K562 (cell line): Measurements from ENCODE around the gene HNRNPA3. TPM values are rescaled to one million over a fixed set of nuclear protein-coding genes. Genes with fewer than 3 reads are reported as not detected.

Experiments
- CXXC5 ChIP-seq: fragments of 250-450 bp; sonication (Bioruptor Pico); IDR thresholded peaks from 2 replicates; pipeline ENCODE4 v1.8.0; 2022; ENCODE audit warnings: inconsistent platforms, mild to moderate bottlenecking, moderate library complexity
- FOXA1 ChIP-seq: fragments of 450-650 bp; IDR thresholded peaks from 2 replicates; pipeline ENCODE4 v1.6.1; 2016; ENCODE audit warnings: mild to moderate bottlenecking, borderline replicate concordance
- FOXJ3 ChIP-seq: sonication (generic); formaldehyde crosslinking; IDR thresholded peaks from 2 replicates; pipeline ENCODE4 v1.4.0; 2020; ENCODE audit warnings: mild to moderate bottlenecking, missing genetic modification reagents
- HCFC1 ChIP-seq: IDR thresholded peaks from 2 replicates; pipeline ENCODE4 v1.6.1; 2012; ENCODE audit warnings: low read depth, low read length, improper control_type of control experiment
- HES1 ChIP-seq: fragments of 450-650 bp; IDR thresholded peaks from 2 replicates; pipeline ENCODE4 v1.6.1; 2016; ENCODE audit warnings: low read depth, mild to moderate bottlenecking, moderate library complexity
- HNRNPLL ChIP-seq: fragments of 200-400 bp; formaldehyde crosslinking; IDR thresholded peaks from 2 replicates; pipeline ENCODE4 v1.6.1; 2017; ENCODE audit warnings: low read length, low read depth, mild to moderate bottlenecking; ENCODE audit not compliant: poor library complexity, severe bottlenecking
- ID3 ChIP-seq, 2 experiments: fragments of 250-450 bp in 1 of 2; fragments of 450-650 bp in 1 of 2; sonication (Bioruptor Pico) in 1 of 2; IDR thresholded peaks; 2 replicates each; pipeline versions ENCODE4 v1.6.1 to v1.8.0; 2016 to 2021; ENCODE audit warnings: mild to moderate bottlenecking in 2 of 2, moderate library complexity in 2 of 2, missing compliant biosample characterization in 1 of 2, missing genetic modification characterization in 1 of 2
- ILK ChIP-seq: fragments of 450-650 bp; IDR thresholded peaks from 2 replicates; pipeline ENCODE4 v1.6.1; 2016; ENCODE audit warnings: missing genetic modification characterization, low read depth, mild to moderate bottlenecking, missing compliant biosample characterization, moderate library complexity, borderline replicate concordance
- KHSRP ChIP-seq: fragments of 450-650 bp; IDR thresholded peaks from 2 replicates; pipeline ENCODE4 v1.6.1; 2017
- MBD2 ChIP-seq: sonication (generic); IDR thresholded peaks from 2 replicates; pipeline ENCODE4 v1.6.1; 2016; ENCODE audit warnings: low read depth, borderline replicate concordance
- NFXL1 ChIP-seq: fragments of 450-650 bp; formaldehyde crosslinking; IDR thresholded peaks from 2 replicates; pipeline ENCODE4 v1.4.0; 2021; ENCODE audit warnings: mild to moderate bottlenecking
- SRF ChIP-seq, 2 experiments: fragments of 250-450, 450-650 bp in 1 of 2; sonication (Bioruptor Pico) in 1 of 2; sonication (generic) in 1 of 2; formaldehyde crosslinking; IDR thresholded peaks; 2 replicates each; pipeline versions ENCODE4 v1.5.0 to v1.5.1; 2020 to 2022; ENCODE audit warnings: mild to moderate bottlenecking in 1 of 2, missing genetic modification reagents in 1 of 2
- STAT5A ChIP-seq: IDR thresholded peaks from 2 replicates; pipeline ENCODE4 v1.6.1; 2012; ENCODE audit warnings: low read length, inconsistent platforms, borderline replicate concordance
- TFAM ChIP-seq: fragments of 250-450 bp; sonication (Bioruptor Pico); conservative IDR thresholded peaks from 2 replicates; pipeline ENCODE4 v1.5.0; 2021; ENCODE audit warnings: mild to moderate bottlenecking, moderate library complexity
- ZBTB33 ChIP-seq: sonication (generic); formaldehyde crosslinking; IDR thresholded peaks from 2 replicates; pipeline ENCODE4 v1.8.1; 2023; ENCODE audit warnings: mild to moderate bottlenecking, missing genetic modification reagents
- ZBTB43 ChIP-seq: sonication (generic); formaldehyde crosslinking; IDR thresholded peaks from 2 replicates; pipeline ENCODE4 v1.8.0; 2023; ENCODE audit warnings: mild to moderate bottlenecking, missing genetic modification reagents
- ZKSCAN1 ChIP-seq: fragments of 150-350 bp; IDR thresholded peaks from 2 replicates; pipeline ENCODE4 v1.6.1; 2016; ENCODE audit warnings: low read depth, low read length
- ZNF644 ChIP-seq: fragments of 200-800 bp; sonication (Bioruptor generic); IDR thresholded peaks from 2 replicates; pipeline ENCODE4 v1.6.1; 2016; ENCODE audit warnings: low read depth, missing genetic modification characterization, missing compliant biosample characterization
- ZNF699 ChIP-seq: fragments of 250-450 bp; sonication (Bioruptor Pico); IDR thresholded peaks from 2 replicates; pipeline ENCODE4 v1.8.0; 2021; ENCODE audit warnings: mild to moderate bottlenecking, moderate library complexity; ENCODE audit not compliant: insufficient replicate concordance
- ZNF766 ChIP-seq: fragments of 200-800 bp; sonication (Bioruptor generic); conservative IDR thresholded peaks from 2 replicates; pipeline ENCODE4 v1.6.1; 2016; ENCODE audit warnings: missing genetic modification characterization, missing compliant biosample characterization
- polyA plus RNA-seq, 8 experiments: library from polyadenylated mRNA; depleted of rRNA in 4 of 8; stranded (reverse) in 5 of 8; unstranded in 3 of 8; fragments of >200 nt; fragmentation: Nextera tagmentation in 2 of 8; fragmentation: Illumina TruSeq in 1 of 8; extraction: Ambion mirVana in 2 of 8; extraction: Trizol in 1 of 8; gene quantifications; 2 replicates each; pipeline versions ENCODE4 v1.2.1 to v1.2.3, GENCODE V29; 2011 to 2014; ENCODE audit warnings: inconsistent platforms in 1 of 8, missing spikeins in 1 of 8
- total RNA-seq, 7 experiments: library from RNA; depleted of rRNA in 6 of 7; stranded (reverse); fragments of >200 nt in 6 of 7; fragmentation: Illumina TruSeq in 2 of 7; extraction: Trizol in 2 of 7; gene quantifications; 2 replicates each; pipeline versions ENCODE4 v1.2.1 to v1.2.3, GENCODE V29; 2011 to 2021; ENCODE audit warnings: low replicate concordance in 1 of 7
- TF ChIP-seq, protein P1 (sequence below): fragments of 450-650 bp; formaldehyde crosslinking; IDR thresholded peaks from 2 replicates; pipeline ENCODE4 v1.4.0; 2022; ENCODE audit warnings: missing genetic modification characterization

Gene HNRNPA3
- total and polyA plus RNA-seq, 9 of the 15 experiments (the other 6 are each of a cell fraction or from before 2014, with no cell fraction given), result 72.8 to 428 (median 192) TPM

DNA sequence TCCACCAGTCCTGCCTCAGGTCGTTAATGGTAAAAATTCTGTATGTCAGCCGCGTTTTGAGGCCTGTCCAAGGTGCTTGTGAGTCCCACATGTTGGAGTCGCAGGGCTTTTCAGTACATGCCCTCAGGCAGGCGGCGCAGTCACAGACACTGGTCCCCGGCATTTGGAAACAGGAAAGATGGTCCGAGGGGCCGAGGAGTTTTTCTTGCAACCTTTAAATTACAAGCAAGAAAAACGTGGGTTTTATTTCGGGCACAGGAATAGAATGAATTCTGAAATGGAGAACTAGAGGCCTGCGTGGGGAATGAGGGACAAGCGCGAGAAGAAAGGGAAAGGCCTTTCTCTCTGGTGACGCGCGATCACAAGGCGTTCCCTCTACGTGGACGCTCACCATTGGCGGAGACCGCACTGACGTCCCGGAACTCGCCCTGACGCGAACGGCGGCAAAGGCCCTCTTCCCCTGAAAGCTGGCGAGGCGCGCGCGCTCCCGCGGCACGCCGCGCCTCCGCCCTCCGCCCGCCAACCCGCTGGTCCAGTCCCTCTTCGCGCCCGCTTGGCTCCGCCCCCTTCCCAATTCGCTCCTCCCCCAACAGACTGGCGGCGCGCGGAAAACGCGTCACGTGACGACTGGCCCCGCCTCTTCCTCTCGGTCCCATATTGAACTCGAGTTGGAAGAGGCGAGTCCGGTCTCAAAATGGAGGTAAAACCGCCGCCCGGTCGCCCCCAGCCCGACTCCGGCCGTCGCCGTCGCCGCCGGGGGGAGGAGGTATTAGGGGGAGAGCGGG lies at the start of gene HNRNPA3 (continued):
- TF ChIP-seq ID3 (CRISPR knock-in tag; IDR thresholded peaks at IDR 0.05) (no peak), ID3 (tag; IDR thresholded peaks at IDR 0.05) (peak; percentile 61), ZBTB43 (CRISPR knock-in tag) (0 out of 2 replicates have a peak, but pooled peaks have one; percentile 13), CXXC5 (CRISPR knock-in tag) (peak; percentile 93), ZNF699 (CRISPR knock-in tag) (no peak), MBD2 (0 out of 2 replicates have a peak, but pooled peaks have one; percentile 67), HCFC1 (peak; percentile 69), SRF (CRISPR knock-in tag; IDR thresholded peaks at IDR 0.05) (no peak), FOXA1 (no peak), HNRNPLL (peak; percentile 59), ZNF766 (CRISPR knock-in tag) (0 out of 2 replicates have a peak, but pooled peaks have one; percentile 36), ZNF644 (no peak; the same call in 1 of the 2 replicates), KHSRP (peak; percentile 80), NFXL1 (CRISPR knock-in tag) (no peak), ZKSCAN1 (0 out of 2 replicates have a peak, but pooled peaks have one; percentile 5), HES1 (no peak), STAT5A (0 out of 2 replicates have a peak, but pooled peaks have one; percentile 8), TFAM (CRISPR knock-in tag) (no peak), FOXJ3 (CRISPR knock-in tag) (no peak), ILK (no peak), ZBTB33 (CRISPR knock-in tag) (peak; percentile 30)
- TF ChIP-seq, protein P1, sequence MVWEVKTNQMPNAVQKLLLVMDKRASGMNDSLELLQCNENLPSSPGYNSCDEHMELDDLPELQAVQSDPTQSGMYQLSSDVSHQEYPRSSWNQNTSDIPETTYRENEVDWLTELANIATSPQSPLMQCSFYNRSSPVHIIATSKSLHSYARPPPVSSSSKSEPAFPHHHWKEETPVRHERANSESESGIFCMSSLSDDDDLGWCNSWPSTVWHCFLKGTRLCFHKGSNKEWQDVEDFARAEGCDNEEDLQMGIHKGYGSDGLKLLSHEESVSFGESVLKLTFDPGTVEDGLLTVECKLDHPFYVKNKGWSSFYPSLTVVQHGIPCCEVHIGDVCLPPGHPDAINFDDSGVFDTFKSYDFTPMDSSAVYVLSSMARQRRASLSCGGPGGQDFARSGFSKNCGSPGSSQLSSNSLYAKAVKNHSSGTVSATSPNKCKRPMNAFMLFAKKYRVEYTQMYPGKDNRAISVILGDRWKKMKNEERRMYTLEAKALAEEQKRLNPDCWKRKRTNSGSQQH (CRISPR knock-in tag), result peak; percentile 70
